CD4-positive, alpha-beta T cell treated with Interleukin-15 for 4 hours (primary cell): ENCODE data around the gene PPP4R3B.

Experiments
- DNase-seq: peaks from one replicate; pipeline ENCODE4 v3.0.0-alpha.2; 2020; ENCODE audit warnings: low spot score

Gene PPP4R3B

GRCh38 chr2:55511508-55512124 is 105.8 kb downstream of the PPP4R3B start:
- DNase-seq, result no peak

GRCh38 chr2:55502590-55503141 is 114.8 kb downstream of the PPP4R3B start:
- DNase-seq, result no peak

- no peak for DNase-seq
These were observed 117.4 kb downstream of the PPP4R3B start for GRCh38 chr2:55500025-55500424.

- DNase-seq, result no peak
These were observed 118.8 kb downstream of the PPP4R3B start for GRCh38 chr2:55498582-55498981.
